ENCODE results near the gene BSPH1.

DNA sequence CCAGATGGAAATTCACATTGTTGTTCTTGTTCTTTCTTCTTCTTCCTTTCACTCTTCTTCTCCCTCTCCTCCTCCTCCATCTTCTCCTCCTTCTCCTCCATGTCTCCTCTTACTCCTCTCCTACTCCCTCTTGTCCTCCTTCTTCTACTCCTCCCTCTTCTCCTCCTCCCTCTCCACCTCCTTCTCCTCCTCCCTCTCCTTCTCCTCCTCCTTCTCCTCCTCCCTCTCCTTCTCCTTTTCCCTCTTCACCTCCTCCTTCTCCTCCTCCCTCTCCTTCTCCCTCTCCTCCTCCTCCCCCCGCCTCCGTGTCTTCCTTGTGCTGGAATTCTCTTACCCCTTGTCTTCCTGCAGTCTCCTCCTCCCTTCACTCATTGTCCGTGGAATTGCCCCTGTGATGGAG lies 33.5 kb upstream of the BSPH1 start:
- TF ChIP-seq POLR2AphosphoS5 (IDR thresholded peaks at IDR 0.05) = no peak
- TF ChIP-seq, protein P1, sequence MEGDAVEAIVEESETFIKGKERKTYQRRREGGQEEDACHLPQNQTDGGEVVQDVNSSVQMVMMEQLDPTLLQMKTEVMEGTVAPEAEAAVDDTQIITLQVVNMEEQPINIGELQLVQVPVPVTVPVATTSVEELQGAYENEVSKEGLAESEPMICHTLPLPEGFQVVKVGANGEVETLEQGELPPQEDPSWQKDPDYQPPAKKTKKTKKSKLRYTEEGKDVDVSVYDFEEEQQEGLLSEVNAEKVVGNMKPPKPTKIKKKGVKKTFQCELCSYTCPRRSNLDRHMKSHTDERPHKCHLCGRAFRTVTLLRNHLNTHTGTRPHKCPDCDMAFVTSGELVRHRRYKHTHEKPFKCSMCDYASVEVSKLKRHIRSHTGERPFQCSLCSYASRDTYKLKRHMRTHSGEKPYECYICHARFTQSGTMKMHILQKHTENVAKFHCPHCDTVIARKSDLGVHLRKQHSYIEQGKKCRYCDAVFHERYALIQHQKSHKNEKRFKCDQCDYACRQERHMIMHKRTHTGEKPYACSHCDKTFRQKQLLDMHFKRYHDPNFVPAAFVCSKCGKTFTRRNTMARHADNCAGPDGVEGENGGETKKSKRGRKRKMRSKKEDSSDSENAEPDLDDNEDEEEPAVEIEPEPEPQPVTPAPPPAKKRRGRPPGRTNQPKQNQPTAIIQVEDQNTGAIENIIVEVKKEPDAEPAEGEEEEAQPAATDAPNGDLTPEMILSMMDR (IDR thresholded peaks at IDR 0.05 in 8 of 11, conservative IDR thresholded peaks at IDR 0.05 in 3 of 11) = no peak

Measured in spleen (tissue), 7 donors.